ENCODE data around the gene USP3.

Gene USP3

GRCh38 chr15:63595065-63595464 lies 90.7 kb downstream of the USP3 start:
- TF ChIP-seq TAF1 (IDR thresholded peaks at IDR 0.05; ENCODE audit: low read depth, low read length) (no peak), POU2F2 (IDR thresholded peaks at IDR 0.05; ENCODE audit: low read depth, low read length) (no peak), POLR2AphosphoS5 (IDR thresholded peaks at IDR 0.05; ENCODE audit: low read depth, low read length) (no peak), SPI1 (IDR thresholded peaks at IDR 0.05; ENCODE audit: low read depth, low read length) (no peak)
- no peak for DNase-seq (ENCODE audit: insufficient read length, low spot score)
- no peak for FAIRE-seq

- peak; percentile 59; the same call in 1 of the 2 replicates for TF ChIP-seq POLR2AphosphoS5 (IDR thresholded peaks at IDR 0.05; ENCODE audit: low read depth, low read length)
- no peak for TF ChIP-seq SPI1 (IDR thresholded peaks at IDR 0.05; ENCODE audit: low read depth, low read length)
- no peak for DNase-seq (ENCODE audit: insufficient read length, low spot score)
- peak; percentile 16 for FAIRE-seq
These were observed 91.3 kb downstream of the USP3 start for GRCh38 chr15:63595688-63596087.

- DNase-seq (ENCODE audit: insufficient read length, low spot score), result no peak
- TF ChIP-seq SPI1 (IDR thresholded peaks at IDR 0.05; ENCODE audit: low read depth, low read length) (no peak), POU2F2 (IDR thresholded peaks at IDR 0.05; ENCODE audit: low read depth, low read length) (no peak), POLR2AphosphoS5 (IDR thresholded peaks at IDR 0.05; ENCODE audit: low read depth, low read length) (no peak)
- FAIRE-seq, result no peak
These were observed 92.3 kb downstream of the USP3 start for GRCh38 chr15:63596676-63597037.

GRCh38 chr15:63597038-63597790 lies 92.8 kb downstream of the USP3 start, which contains the start of gene FBXL22:
Gene FBXL22 (plus strand): TSS chr15:63597387. CDS start chr15:63597393, 6 bp downstream.
- DNase-seq (ENCODE audit: insufficient read length, low spot score) (no peak), FAIRE-seq (no peak)
- TF ChIP-seq POLR2A (IDR thresholded peaks at IDR 0.05; ENCODE audit: low read depth, low read length), result no peak
- 0 out of 2 replicates have a peak, but pooled peaks have one; percentile 12 for TF ChIP-seq POLR2AphosphoS5 (IDR thresholded peaks at IDR 0.05; ENCODE audit: low read depth, low read length)
- no peak for TF ChIP-seq TAF1 (IDR thresholded peaks at IDR 0.05; ENCODE audit: low read depth, low read length)

DNA sequence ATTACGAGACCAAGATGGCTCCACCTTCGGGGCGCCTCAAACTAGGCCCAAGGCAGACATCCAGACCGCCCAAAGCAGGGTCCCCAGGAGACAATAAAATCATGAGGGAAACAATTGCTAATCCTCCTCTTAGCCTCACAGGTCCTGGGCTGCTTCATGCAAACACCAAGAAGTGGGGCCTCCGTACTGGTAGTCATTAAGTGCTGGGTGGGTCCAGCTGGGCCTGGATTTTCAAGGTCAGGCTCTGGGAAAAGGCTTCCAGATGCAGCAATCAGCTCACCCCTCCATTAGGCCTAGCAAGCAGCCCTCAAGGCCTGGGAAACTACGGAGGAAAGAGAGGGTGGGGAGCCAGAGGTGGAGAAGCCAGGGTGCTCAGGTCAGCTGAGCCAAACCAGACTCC lies 93.4 kb downstream of the USP3 start:
- no peak for FAIRE-seq
- no peak for TF ChIP-seq PAX5 (IDR thresholded peaks at IDR 0.05; ENCODE audit: insufficient read depth, low read length, severe bottlenecking)
- no peak for TF ChIP-seq TAF1 (IDR thresholded peaks at IDR 0.05; ENCODE audit: low read depth, low read length)
- TF ChIP-seq POLR2A (IDR thresholded peaks at IDR 0.05; ENCODE audit: low read depth, low read length), result no peak
- DNase-seq (ENCODE audit: insufficient read length, low spot score), result no peak

DNA sequence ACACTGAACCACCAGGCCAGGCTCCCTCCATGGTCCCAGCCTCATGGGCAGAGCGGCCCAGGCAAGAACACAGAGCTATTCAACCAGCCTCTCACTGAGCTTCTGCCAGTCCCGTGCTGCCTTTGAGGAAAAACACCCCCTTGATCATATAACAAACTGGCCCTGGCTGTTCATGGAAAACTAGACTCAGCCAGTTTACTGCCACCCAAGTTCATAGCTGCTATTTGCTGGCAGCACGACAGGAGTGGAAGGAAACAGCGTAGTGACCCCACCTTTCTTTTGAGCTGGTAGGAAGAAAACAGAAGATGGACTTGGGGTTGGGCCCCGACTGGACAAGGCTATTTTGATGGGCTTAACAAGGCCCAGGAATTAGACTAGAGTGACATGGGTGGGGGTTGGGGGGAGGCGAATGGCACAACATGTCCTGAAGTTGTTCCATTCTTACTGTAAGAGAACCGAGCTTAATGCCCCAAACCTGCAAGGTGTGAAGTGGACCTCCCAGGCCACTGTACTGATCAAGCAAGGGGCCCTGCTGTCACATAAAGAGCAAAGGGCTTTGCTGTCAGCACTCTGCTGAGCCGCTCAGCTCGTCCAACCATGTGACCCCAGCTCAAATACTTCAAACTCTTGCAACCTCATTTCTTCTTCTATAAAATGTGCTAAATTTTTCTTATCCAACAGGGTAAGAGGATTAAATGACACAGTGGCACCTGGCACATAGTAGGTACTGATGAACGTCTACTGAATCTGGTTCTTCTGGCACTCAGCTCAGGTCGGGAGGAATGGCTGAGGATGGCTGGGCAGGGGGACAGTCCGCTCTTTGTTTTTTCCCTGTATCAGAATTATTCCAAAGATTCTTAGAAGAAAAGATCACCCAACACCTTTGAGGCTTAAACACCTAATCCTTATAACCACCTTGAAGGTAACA lies 94.3 kb downstream of the USP3 start:
- DNase-seq (ENCODE audit: insufficient read length, low spot score), result no peak
- FAIRE-seq, result peak; percentile 47
- no peak for TF ChIP-seq POLR2AphosphoS5 (IDR thresholded peaks at IDR 0.05; ENCODE audit: low read depth, low read length)
- no peak for TF ChIP-seq SPI1 (IDR thresholded peaks at IDR 0.05; ENCODE audit: low read depth, low read length)
- no peak for TF ChIP-seq POU2F2 (IDR thresholded peaks at IDR 0.05; ENCODE audit: low read depth, low read length)
- TF ChIP-seq PAX5 (IDR thresholded peaks at IDR 0.05; ENCODE audit: insufficient read depth, low read length, severe bottlenecking), result no peak
- no peak for TF ChIP-seq TAF1 (IDR thresholded peaks at IDR 0.05; ENCODE audit: low read depth, low read length)
- no peak for TF ChIP-seq POLR2A (IDR thresholded peaks at IDR 0.05; ENCODE audit: low read depth, low read length)

GRCh38 chr15:63599401-63600000 lies 95.1 kb downstream of the USP3 start:
- no peak for FAIRE-seq
- TF ChIP-seq POLR2AphosphoS5 (IDR thresholded peaks at IDR 0.05; ENCODE audit: low read depth, low read length) (no peak), SPI1 (IDR thresholded peaks at IDR 0.05; ENCODE audit: low read depth, low read length) (peak; percentile 95)
- peak; percentile 29 for DNase-seq (ENCODE audit: insufficient read length, low spot score)

DNA sequence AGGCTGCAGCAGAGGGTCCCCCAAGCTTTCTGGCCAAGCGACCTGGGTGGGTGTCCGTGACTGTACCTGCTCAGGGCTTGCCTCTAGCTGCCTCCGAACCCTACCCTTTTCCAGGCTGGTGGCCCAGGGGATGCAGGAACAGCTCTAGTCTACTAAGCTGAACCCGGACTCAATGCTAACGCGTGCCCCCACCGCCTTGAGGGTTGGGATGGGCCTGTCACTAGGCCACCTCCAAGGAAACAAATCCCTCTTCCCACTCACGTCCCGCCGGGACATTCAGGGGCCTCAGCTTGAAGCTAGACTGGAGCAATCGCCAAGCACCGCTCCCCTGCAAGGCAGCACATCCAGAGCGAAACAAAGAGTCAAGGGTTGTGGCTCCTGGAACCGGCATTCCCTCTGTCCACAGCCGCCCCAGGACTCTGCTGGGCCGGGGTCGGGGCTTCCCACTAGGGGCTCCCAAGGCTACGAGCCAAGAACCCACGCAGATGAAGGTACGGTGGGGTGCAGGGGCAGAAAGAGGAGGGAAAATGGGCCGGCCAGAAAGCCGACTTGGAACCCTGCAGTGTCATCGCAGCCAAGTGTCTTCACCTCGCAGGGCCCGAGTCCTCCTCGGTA lies 95.7 kb downstream of the USP3 start:
- TF ChIP-seq POU2F2 (IDR thresholded peaks at IDR 0.05; ENCODE audit: low read depth, low read length) (no peak), POLR2A (IDR thresholded peaks at IDR 0.05; ENCODE audit: low read depth, low read length) (no peak), TAF1 (IDR thresholded peaks at IDR 0.05; ENCODE audit: low read depth, low read length) (no peak), SPI1 (IDR thresholded peaks at IDR 0.05; ENCODE audit: low read depth, low read length) (no peak), PAX5 (IDR thresholded peaks at IDR 0.05; ENCODE audit: insufficient read depth, low read length, severe bottlenecking) (no peak), POLR2AphosphoS5 (IDR thresholded peaks at IDR 0.05; ENCODE audit: low read depth, low read length) (no peak; the same call in 1 of the 2 replicates)
- DNase-seq (ENCODE audit: insufficient read length, low spot score), result no peak
- FAIRE-seq, result peak; percentile 65

- FAIRE-seq (peak; percentile 100), DNase-seq (ENCODE audit: insufficient read length, low spot score) (peak; percentile 85)
- TF ChIP-seq TAF1 (IDR thresholded peaks at IDR 0.05; ENCODE audit: low read depth, low read length) (peak; percentile 66; the same call in 1 of the 2 replicates), PAX5 (IDR thresholded peaks at IDR 0.05; ENCODE audit: insufficient read depth, low read length, severe bottlenecking) (peak; percentile 89), POLR2AphosphoS5 (IDR thresholded peaks at IDR 0.05; ENCODE audit: low read depth, low read length) (peak; percentile 79; the same call in 1 of the 2 replicates), POLR2A (IDR thresholded peaks at IDR 0.05; ENCODE audit: low read depth, low read length) (peak; percentile 77), POU2F2 (IDR thresholded peaks at IDR 0.05; ENCODE audit: low read depth, low read length) (no peak), SPI1 (IDR thresholded peaks at IDR 0.05; ENCODE audit: low read depth, low read length) (no peak)
These were observed 96.2 kb downstream of the USP3 start for GRCh38 chr15:63600616-63601025.

Measured in GM12891 (cell line).